Neural cell (in vitro differentiated cells): ENCODE results near the gene ZNF92.

Experiments
- CTCF ChIP-seq: fragments of 450-650 bp; IDR thresholded peaks from 2 replicates; pipeline ENCODE4 v1.5.1; 2014; ENCODE audit warnings: antibody characterized with exemption, mild to moderate bottlenecking, moderate library complexity; ENCODE audit not compliant: poor library complexity, severe bottlenecking
- EP300 ChIP-seq: fragments of 450-650 bp; conservative IDR thresholded peaks from 2 replicates; pipeline ENCODE4 v1.6.1; 2014; ENCODE audit warnings: antibody characterized with exemption, mild to moderate bottlenecking, moderate library complexity; ENCODE audit not compliant: poor library complexity, severe bottlenecking
- EZH2 ChIP-seq: fragments of 200-600, 300-800 bp; shearing (Covaris generic), sonication (generic); IDR thresholded peaks from 2 replicates; pipeline ENCODE4 v1.6.1; 2014; ENCODE audit warnings: antibody characterized with exemption, low read length, borderline replicate concordance, mild to moderate bottlenecking; ENCODE audit not compliant: insufficient read depth, poor library complexity, severe bottlenecking
- MXI1 ChIP-seq: fragments of 450-650 bp; conservative IDR thresholded peaks from 2 replicates; pipeline ENCODE4 v1.6.1; 2014; ENCODE audit warnings: antibody characterized with exemption, mild to moderate bottlenecking; ENCODE audit not compliant: poor library complexity, severe bottlenecking
- POLR2AphosphoS5 ChIP-seq: IDR thresholded peaks from 2 replicates; pipeline ENCODE4 v1.6.1; 2012
- RAD21 ChIP-seq: fragments of 450-650 bp; conservative IDR thresholded peaks from 2 replicates; pipeline ENCODE4 v1.6.1; 2014; ENCODE audit warnings: antibody characterized with exemption, mild to moderate bottlenecking, moderate library complexity
- REST ChIP-seq: IDR thresholded peaks from 2 replicates; pipeline ENCODE4 v1.6.1; 2012; ENCODE audit warnings: borderline replicate concordance
- SMC3 ChIP-seq: fragments of 450-650 bp; conservative IDR thresholded peaks from 2 replicates; pipeline ENCODE4 v1.6.1; 2014; ENCODE audit warnings: antibody characterized with exemption, mild to moderate bottlenecking, moderate library complexity; ENCODE audit not compliant: poor library complexity
- TAF1 ChIP-seq: IDR thresholded peaks from 2 replicates; pipeline ENCODE4 v1.6.1; 2012; ENCODE audit warnings: low read depth

- TF ChIP-seq REST = no peak
- no peak for TF ChIP-seq CTCF
- TF ChIP-seq POLR2AphosphoS5 = no peak
- TF ChIP-seq TAF1 = no peak
- no peak for TF ChIP-seq RAD21
- no peak for TF ChIP-seq EZH2
- no peak for TF ChIP-seq EP300
- TF ChIP-seq MXI1 = no peak
- no peak for TF ChIP-seq SMC3
Observed at GRCh38 chr7:65422670-65423069, 49.0 kb downstream of the ZNF92 start.
